Tibial artery (tissue), 4 donors: Measurements from ENCODE around the gene PIANP.
"Not testable (repeated sequence)": the region's sequence is repeated elsewhere in the genome, so short reads cannot be mapped to it uniquely, and the experiment has no call there.

Source experiments
- DNase-seq, 2 donors: peaks; one replicate each; pipeline ENCODE4 v3.0.0-alpha.2; 2019
- H3K27ac ChIP-seq, 2 donors: fragments of 200-600 bp; sonication (generic) in 1 of 2; 1 replicate in 1 of 2; 2 replicates in 1 of 2; pipeline ENCODE4 v1.5.1; 2018 to 2019; ENCODE audit warnings: mild to moderate bottlenecking in 1 of 2
- H3K27me3 ChIP-seq, 2 donors: fragments of 200-600 bp; sonication (generic) in 1 of 2; one replicate each; pipeline versions ENCODE4 v1.5.1 to v1.6.0; 2016 to 2019
- H3K36me3 ChIP-seq, 3 donors: fragments of 200-600 bp; sonication (generic) in 2 of 3; one replicate each; pipeline ENCODE4 v1.5.1; 2016 to 2019; ENCODE audit warnings: mild to moderate bottlenecking in 2 of 3
- H3K4me1 ChIP-seq, 4 donors: fragments of 200-600 bp; sonication (generic) in 2 of 4; 1 replicate in 3 of 4; 2 replicates in 1 of 4; pipeline ENCODE4 v1.5.1; 2016 to 2019
- H3K4me3 ChIP-seq, 2 donors: fragments of 200-600 bp; sonication (generic) in 1 of 2; 1 replicate in 1 of 2; 2 replicates in 1 of 2; pipeline ENCODE4 v1.5.1; 2018 to 2019; ENCODE audit warnings: mild to moderate bottlenecking in 2 of 2
- H3K9me3 ChIP-seq, 3 donors: fragments of 200-600 bp; sonication (generic) in 1 of 3; one replicate each; pipeline ENCODE4 v1.5.1; 2016 to 2019
- CTCF ChIP-seq, 2 experiments: fragments of 200-600 bp in 1 of 2; fragments of 450-650 bp in 1 of 2; IDR thresholded peaks; one replicate each; pipeline ENCODE4 v1.5.1; 2017 to 2019; ENCODE audit warnings: antibody characterized with exemption in 2 of 2, mild to moderate bottlenecking in 1 of 2, moderate library complexity in 1 of 2
- intact Hi-C: fragments of 100-400 bp; cut with DNase I; formaldehyde crosslinking; loops from one replicate; pipeline ENCODE4 v1.15.0; 2023; ENCODE audit warnings: low total_unique reads

The PIANP gene

GRCh38 chr12:6708960-6709394, 8.4 kb upstream of the PIANP start:
- no peak for DNase-seq
- Histone ChIP-seq H3K4me1 (no peaks in the 10 kb centered on the region), H3K27ac (no peak overlapping the region), H3K27me3 (peaks cover 0 to 69% of the 10 kb centered on the region in 2 donors), H3K36me3 (no peaks in the 10 kb centered on the region), H3K9me3 (no peaks in the 10 kb centered on the region), H3K4me3 (no peak overlapping the region)
- no peak for TF ChIP-seq CTCF (IDR thresholded peaks at IDR 0.05)
- intact Hi-C loops = no loop called here

- H3K9me3 ChIP-seq, DNase-seq, H3K4me3 ChIP-seq, H3K4me1 ChIP-seq, H3K27ac ChIP-seq, intact Hi-C loops, H3K36me3 ChIP-seq: not testable (repeated sequence)
- peaks cover 0 to 73% of the 10 kb centered on the region in 2 donors for H3K27me3 ChIP-seq
These were observed 7.7 kb upstream of the PIANP start for GRCh38 chr12:6708351-6708750.

GRCh38 chr12:6703631-6704030, 3.0 kb upstream of the PIANP start:
- Histone ChIP-seq H3K27ac (no peak overlapping the region), H3K36me3 (no peaks in the 10 kb centered on the region), H3K4me1 (peaks cover 0 to 18% (median 12%) of the 10 kb centered on the region in 4 donors), H3K4me3 (no peak overlapping the region), H3K9me3 (no peaks in the 10 kb centered on the region), H3K27me3 (peaks cover 3 to 96% of the 10 kb centered on the region in 2 donors)
- no peak for TF ChIP-seq CTCF (IDR thresholded peaks at IDR 0.05)
- intact Hi-C loops = no loop called here
- no peak for DNase-seq

- Histone ChIP-seq H3K4me3 (peak overlapping the region; percentile 43 to 48), H3K9me3 (no peaks in the 10 kb centered on the region), H3K27ac (no peak overlapping the region), H3K27me3 (peaks cover 3 to 96% of the 10 kb centered on the region in 2 donors), H3K4me1 (peaks cover 0 to 18% (median 12%) of the 10 kb centered on the region in 4 donors), H3K36me3 (no peaks in the 10 kb centered on the region)
- intact Hi-C loops = no loop called here
- no peak for TF ChIP-seq CTCF (IDR thresholded peaks at IDR 0.05)
- DNase-seq = no peak
These were observed 608 bp upstream of the PIANP start for GRCh38 chr12:6701078-6701768.

- intact Hi-C loops = no loop called here
- Histone ChIP-seq H3K27ac (peak overlapping the region in 1 of 2 donors; percentile 18), H3K4me1 (peaks cover 0 to 18% (median 12%) of the 10 kb centered on the region in 4 donors), H3K27me3 (peaks cover 3 to 96% of the 10 kb centered on the region in 2 donors), H3K4me3 (peak overlapping the region; percentile 43 to 48), H3K9me3 (no peaks in the 10 kb centered on the region), H3K36me3 (no peaks in the 10 kb centered on the region)
- DNase-seq = no peak
- TF ChIP-seq CTCF (IDR thresholded peaks at IDR 0.05) = no peak
These were observed 498 bp downstream of the PIANP start for GRCh38 chr12:6699989-6700645.

- Histone ChIP-seq H3K36me3 (no peaks in the 10 kb centered on the region), H3K27me3 (peaks cover 3 to 98% of the 10 kb centered on the region in 2 donors), H3K9me3 (no peaks in the 10 kb centered on the region), H3K4me3 (peak overlapping the region; percentile 43 to 48), H3K27ac (no peak overlapping the region), H3K4me1 (peaks cover 0 to 18% (median 12%) of the 10 kb centered on the region in 4 donors)
- no peak for TF ChIP-seq CTCF (IDR thresholded peaks at IDR 0.05)
- intact Hi-C loops = no loop called here
- DNase-seq = no peak
These were observed 1.2 kb downstream of the PIANP start for GRCh38 chr12:6699259-6699988.
